GM18873 (cell line): ENCODE data around the gene IFRD1.

Experiments
- ATAC-seq: cut with Tn5 transposase; IDR thresholded peaks from one replicate; pipeline ENCODE4 v1.9.1; 2021; ENCODE audit warnings: mild to moderate bottlenecking, moderate library complexity, moderate number of reproducible peaks; ENCODE audit not compliant: unreplicated experiment, low FRiP score

Gene IFRD1

DNA sequence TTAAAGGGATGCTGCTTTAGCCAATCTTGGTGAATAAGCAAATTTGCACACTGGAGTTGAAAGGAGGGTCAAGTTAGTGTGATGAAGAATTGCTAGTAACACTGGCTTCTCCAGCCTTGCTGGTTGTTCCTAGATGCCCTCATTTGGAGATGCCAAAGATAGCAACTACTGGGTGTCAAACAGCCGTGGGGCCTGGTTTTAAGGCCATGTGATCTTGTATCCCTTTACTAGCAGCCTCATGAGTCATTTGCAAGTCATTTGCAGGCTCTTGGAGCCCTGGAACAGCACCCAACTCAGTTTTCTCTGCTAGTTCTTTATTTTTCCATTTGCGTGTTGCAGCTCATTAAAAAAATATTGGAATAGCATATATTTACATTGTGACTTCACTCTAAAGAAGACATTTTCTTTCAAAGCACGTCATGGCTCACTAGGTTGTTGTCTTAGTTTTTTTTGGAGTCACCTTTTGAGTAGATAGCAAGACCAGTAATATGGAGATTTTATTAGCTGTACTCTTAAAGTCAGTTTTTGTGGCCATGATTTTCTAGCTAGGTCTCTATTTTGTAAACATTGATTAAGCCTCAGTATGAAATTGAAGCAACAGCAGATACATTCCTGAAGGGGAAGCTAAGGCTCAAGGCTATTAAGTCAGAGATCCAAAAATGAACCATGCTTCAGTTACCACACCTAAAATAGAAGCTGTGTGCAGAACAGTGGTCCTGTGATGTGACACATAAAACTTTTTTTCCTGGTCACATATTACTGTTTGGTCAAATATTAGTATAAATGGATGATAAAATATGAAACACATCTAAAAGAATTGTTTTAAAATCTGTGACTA lies 31.8 kb downstream of the IFRD1 start:
- no peak for ATAC-seq

DNA sequence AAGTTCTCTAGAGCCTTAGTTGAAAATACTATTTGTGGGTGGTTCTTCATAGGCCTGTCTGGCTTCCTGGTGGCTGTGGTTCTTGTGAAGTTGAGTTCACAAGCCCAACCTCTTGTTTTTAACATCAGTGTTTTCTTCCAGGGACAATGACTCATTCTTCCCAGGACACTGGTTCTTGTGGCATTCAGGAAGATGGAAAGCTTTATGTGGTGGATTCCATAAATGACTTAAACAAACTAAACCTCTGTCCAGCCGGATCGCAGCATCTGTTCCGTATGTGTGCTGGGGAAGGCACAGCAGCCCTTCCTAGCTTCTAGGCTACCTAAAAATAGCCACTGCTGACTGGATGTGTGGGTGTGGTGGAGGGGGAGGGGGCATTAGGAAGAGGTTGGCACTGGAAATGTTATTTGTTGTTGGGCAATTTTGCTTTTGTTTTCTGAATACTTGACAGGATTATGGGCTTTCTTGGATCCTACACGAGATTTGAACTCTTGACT lies 34.5 kb downstream of the IFRD1 start:
- ATAC-seq, result no peak

DNA sequence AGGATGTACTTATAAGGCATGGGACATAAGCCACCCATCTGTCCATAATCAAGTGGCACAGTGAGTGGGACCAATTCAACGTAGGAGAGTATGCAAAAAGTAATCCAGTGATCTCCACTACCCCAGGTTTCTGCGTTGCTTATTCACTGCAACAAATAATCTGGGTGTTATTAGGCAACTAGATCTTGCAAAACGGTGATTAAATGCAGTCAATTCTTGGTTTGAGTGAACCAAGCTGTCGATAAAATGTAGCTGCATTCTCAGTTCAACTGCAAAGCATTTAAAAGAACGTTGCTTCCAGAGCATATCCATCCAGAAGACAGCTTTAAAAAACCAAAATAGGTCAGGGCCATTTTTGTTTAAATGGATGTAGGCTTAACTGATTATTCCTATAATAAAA lies 35.5 kb downstream of the IFRD1 start:
- ATAC-seq, result no peak

DNA sequence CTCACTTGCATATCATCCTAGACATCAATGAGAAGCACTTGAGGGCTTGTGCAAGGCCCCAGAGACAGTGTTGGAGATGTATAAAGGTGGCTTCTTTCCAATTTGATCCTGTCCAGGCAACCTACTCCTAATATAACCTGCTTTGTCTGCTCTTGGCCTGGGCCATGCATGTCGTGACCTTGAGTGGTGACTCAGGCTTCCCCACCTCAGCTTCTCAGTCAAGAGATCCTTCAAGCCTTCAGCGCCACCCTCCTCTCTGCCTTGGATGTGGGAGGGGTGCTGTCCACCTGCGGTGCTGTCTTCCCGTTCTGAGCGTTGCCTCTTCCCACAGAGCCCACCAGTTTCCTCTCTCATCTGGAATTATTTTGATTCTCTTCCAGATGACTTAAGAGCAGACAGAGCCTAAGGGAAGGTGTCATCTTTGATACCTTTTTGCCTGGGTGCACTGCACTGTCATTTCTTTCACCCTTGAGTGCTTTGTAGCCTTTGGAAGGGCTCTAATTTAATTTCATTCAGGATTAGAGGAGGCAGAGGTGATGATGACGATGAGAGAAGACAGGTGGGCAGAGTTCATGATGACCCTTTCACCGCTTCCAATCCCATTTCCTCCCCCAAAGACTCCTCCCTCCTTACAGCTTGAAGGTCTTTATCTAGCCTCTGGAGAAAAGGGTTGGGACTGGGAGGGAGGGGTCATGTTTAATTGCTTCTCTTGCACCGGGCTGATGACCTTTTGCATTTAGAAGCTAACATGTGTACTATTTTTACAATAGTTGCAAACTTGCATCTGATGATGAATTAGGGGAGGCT lies 37.4 kb downstream of the IFRD1 start:
- no peak for ATAC-seq

DNA sequence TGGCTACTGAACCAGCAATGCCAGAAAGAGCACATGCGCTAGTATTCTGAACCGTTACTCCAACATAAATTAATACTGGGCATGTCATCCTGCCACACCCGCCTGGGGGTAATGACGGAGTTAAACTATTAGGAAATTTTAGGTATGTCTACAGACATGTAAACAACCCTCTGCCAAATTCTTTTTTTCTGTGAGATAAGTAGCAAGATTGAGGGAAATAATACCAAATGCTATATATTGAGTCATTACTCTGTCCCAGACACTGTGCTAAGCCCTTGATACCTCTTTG lies 37.9 kb downstream of the IFRD1 start:
- no peak for ATAC-seq

DNA sequence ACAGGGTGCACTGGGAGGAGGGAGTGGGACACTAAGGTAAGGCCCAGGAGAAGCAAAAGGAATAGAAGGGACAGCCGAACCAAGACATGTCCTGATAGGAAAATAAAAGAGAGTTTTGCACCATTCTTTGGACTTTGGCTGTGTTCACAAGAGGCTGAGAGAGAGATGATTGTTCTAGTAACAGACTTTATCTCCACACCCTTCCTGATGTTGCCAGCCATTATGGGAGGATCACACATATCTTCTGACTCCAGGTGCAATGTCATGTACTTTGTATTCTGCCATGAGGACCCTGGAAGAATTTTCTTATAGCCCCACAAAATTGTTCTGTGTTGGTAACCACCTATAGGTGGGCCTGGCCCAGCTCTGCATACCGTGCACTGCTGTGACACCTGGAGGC lies 41.9 kb downstream of the IFRD1 start:
- ATAC-seq, result no peak

DNA sequence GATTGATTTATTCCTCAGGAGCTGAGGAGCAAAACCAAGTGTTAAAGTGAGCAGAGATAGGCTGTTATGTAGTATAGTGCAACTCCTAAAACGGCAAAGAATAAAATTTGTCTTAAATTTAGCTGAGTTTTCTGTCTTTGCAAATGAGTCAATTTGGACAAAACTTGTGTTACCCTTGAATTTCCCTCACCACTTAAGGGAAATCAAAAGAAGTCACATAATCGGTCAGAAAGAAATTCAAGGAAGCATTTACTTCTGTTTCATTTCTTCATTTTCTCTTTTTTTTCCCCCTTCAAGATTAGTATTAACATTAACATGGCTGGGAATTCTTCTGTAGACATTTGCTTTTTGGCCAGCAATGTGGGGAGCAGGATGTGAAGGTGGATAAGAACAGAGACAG lies 44.4 kb downstream of the IFRD1 start:
- no peak for ATAC-seq

DNA sequence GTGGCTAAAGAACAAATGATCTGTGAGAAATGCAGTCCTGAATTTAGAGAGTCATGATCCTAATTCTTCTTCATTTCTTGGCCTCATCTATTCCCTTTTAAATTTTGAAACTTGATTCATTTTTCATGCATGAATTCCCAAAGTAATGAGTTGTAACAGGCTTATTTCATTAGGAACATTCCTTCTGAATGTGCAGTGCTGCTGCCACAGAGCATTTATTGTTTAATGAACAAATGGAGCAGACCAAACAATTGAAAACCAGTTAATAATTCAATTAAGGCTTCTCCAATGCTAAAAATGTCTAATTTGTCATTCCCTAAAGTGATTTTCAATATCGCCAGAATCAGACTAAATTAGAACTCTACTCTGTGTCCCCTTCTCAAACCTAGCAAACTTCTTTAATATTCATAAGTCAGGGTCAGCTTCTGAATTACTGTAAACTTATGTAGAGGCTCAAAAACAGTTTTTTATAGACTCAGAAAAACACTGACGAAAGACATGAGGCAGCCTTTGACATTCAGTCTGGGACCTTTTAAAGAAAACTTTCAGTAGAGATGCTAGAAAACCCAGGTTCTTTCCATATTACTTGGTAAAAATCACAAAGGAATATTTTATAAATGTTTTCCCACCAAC lies 45.0 kb downstream of the IFRD1 start:
- ATAC-seq, result no peak

DNA sequence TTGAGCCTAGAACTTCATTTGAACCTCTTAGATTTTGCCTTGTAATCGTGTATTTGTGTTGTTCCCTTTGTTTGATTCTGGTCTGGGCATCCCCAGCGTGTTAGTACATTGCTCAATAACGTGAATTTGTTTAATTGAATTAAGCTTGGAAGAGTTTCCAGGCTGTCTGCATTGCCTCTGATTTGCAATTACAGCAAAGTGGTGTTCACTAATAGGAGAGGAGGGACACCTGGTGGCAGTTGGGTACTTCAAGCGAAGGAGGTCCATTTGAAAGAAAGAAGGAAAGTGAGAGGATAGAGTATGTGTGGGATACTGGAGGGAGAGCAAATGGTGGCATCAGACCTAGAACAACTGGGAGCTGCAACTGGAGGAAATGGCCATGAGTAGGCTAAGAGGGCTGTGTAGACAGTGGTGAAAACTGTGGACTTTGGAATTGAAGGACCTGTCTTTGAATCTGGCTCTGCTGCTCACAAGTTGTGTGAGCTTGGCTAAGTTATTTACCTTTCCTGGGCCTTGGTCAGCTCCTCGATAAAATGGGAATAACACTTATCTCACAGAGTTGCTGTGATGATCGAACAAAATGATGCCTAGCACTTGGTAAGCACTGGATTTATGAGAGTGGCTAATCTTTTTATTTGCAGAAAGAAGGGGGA lies 45.7 kb downstream of the IFRD1 start:
- ATAC-seq, result no peak

DNA sequence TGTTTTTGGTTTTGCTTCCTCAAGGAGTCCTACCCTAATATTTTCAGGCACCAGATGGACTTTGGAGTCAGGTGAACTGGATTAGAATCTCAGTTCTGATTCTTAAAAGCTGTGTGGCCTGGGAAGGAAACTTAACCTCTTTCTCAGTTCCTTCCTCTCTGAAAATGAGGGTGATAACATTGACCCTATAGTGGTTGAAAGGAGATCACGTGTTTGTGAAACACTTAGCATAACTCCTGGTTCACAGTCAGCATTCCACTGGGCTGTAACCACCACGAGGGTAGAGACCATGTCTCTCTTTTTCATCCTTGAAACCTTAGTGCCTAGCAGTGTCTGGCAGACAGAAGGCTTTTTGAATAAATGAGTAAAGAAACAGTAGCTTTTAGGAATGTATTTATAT lies 47.2 kb downstream of the IFRD1 start:
- ATAC-seq, result no peak

DNA sequence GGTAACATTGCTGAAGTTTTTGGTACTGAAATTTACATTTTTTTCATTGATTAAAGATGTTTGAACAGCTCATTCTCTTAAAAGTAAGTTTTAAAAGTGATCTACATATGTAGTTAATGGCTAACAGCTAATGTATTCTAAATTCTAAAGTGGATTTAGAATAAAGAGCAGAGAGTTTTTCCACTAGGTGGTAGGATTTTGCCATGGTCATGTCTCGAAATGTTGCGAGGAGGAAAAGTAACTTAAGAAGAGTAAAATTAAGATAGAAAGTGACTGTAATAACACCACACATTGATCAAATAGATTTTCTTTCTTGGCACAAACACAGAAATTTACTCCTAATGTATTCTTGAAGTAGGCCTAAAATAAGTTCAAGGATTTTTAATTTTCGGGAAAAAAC lies 50.4 kb downstream of the IFRD1 start:
- ATAC-seq, result no peak

DNA sequence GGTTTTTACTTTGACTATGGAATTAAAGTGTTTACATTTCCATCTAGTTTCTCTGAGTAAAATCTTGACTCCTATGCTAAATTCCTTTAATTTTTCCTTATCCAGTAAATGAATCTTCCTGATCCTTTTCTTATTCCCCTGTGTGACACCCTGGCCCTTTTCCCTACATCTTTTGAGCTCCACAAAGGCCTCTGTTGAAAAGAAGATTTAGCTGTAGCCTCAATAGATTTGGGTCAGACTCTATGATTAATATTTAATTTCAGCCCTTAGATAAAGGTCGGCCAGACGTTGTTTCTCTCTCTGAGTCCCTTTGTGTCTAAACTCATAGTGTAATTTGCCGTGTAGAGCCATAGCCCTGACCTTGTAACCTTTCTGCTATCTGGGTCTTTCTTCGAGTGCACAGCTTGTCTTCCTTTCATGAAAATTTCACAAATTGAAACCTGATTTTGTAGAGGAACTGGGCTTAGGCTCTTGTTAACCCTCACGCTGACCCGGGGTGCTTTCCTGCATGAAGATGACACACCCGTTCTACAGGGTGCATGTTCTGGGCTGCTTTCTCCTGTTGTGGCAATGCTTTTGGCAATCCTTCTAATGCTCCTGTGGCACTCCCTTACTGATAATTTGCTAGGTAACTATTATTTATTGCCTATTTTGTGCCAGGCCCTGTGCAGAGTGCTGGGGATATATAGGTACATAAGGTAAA lies 51.7 kb downstream of the IFRD1 start:
- no peak for ATAC-seq

DNA sequence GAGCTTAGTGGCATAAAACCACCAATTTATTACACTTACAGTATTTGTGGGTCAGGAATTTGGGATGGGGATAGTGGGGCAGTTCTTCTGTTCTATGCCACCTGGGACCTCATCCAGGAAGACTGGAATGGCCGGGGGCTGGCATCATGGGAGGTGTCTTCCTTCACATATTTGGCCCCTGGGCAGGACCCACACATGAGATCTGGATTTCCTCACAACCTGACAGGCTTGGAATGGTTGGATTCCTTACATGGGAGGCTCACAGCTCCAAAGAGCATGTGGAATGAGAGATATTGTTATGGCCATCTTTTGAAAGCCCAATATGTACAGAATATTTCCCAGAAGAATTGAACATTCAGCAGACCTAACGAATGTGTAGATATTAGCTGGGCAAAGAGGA lies 52.4 kb downstream of the IFRD1 start:
- ATAC-seq, result no peak

DNA sequence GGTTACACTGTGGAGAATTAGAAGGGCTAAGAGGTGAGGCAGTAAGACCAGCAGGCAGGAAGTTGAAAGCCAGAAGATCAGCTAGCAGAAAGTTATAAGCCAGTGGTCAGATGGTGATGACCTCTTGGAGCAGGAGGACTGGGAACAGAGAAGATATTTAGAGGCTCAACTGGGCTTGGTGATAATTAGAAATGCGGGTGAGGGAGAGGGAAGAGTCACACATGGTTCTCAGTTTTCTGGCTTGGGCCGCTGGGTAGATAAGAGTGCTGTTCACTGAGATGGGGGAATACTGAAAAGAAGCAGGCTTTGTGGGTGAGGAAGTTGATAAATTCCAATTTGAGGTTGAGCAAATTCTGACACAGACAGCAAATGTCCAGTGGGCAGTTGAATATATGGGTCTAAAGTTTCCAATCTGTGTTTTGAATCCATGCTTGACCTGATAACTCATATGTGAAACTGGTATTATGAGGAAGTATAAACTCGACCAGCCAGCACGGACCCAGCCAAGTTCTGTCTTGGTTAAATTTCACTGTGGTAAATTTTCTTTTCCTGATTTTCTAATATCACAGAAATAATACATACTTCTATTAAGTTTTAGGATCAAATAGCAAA lies 53.2 kb downstream of the IFRD1 start:
- no peak for ATAC-seq

DNA sequence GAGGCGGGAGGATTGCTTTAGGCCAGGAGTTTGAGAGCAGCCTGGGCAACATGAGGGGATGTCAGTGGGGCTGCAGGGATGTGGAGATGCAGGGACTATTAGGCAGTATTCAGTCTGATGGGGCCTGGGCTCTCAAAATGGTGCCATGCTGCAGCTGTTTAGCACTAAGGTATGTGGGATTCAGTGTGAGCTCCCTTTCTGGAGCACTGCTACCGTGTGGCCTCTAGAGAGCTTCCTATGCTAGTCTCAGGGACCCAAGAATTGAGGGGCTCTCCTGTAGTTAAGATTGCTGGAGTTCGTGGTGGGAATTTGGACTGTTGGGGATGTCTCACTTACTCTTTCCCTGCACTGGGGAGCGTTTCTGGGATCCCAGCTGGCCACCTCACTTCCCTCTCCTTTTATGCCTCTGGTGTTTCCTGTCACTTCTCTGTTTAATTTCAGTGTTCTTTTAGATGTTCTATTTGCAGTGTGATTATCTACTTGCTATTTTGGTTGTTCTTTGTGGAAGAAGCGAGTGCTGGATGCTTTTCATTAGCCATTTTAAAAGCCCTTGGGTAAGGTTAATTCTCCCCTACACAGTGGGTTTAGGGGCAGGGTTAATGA lies 53.9 kb downstream of the IFRD1 start:
- ATAC-seq, result no peak

DNA sequence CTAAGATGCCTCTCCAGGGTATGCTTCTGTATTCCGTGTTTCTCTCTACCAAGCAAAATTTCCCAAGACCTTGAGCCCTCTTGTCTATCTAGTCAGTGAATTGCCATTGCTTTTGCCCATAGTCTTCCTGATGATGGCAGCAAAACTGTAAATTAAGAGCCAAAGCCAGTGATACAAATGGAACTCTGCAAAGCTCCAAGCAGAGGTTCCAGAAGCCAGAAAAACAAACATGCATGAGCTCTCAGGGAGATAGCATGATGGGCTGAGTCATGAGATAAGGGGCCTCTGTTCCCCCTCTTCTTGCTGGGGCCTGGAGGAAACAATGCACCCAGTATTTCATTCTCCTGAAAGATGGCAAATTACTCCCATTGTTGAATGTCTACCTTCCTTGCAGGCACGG lies 55.2 kb downstream of the IFRD1 start:
- ATAC-seq, result no peak

DNA sequence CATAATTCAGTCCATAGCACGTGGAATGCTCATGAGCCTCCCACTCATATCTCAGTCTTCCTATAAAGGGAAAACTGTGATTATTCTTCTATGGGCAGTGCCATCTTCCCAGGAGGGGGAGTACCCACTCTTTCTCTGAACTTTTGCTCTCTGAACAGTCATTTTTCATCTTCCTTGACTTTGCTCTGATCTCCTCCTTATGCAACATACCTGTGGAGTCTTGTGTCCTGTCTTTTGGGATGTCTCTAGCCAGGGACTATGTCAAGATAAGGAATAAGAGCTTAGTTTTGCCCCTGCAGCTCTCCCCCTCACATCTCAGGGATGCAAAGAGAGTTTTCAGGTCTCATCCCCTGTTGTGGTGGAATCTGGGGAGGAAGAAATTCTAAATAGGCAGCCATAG lies 58.1 kb downstream of the IFRD1 start:
- no peak for ATAC-seq

DNA sequence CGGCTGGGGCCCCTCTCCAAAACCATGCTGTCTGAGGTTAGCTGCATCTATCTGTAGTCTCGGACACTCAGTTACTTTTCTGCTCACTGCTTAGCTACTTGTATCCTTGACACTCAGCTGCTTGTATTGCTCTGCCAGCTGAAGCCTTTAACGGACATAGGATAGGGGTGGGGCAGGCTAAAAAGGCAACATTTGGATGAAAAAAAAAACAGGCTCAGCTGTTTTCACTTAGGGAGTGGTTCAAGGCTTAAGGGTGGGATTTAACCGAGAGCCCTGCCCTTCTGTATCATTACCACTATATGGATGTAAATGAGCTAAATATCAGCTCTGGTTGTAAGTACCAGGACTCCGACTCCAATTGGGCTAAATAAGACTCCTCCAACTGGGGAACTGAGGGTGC lies 59.1 kb downstream of the IFRD1 start:
- no peak for ATAC-seq

DNA sequence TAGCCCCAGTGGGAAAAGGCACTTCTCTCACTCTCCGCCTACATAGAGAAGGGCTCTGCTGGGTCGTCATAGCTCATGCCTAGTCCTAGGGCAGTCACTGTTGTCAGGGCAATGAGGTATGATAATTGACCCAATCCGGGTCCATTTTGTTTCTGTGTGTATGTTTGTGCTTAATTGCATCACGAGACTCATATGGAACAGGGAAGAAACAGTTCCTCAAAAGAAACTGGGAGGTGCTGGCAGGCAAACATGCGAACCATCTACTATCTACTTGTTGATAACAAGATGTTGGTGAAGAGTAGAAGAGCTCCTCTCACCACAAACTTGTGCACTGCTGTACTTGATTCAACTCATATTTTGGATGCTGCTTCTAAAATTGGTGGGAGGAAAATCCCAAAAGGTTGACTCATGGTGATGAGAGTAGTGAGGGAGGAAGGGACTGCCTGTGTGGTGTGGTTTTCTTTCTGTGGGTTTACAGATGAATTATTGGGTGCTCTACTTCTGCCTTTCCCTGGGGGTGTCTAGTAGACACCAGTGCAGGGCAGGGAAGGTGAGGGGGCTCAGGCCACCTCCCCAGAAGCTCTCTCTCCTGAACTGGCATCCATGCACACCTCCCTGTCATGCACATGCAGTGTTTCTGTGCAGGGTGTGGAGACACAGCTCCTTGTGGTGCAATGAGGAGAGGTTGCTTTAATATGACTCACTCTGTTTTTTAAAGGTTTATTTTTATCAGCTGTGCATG lies 59.9 kb downstream of the IFRD1 start:
- peak; percentile 46 for ATAC-seq
